Activated CD8-positive, alpha-beta memory T cell treated with anti-CD3 and anti-CD28 coated beads for 36 hours (primary cell): ENCODE data around the gene SRSF5. TPM values are rescaled to one million over a fixed set of nuclear protein-coding genes. Genes with fewer than 3 reads are reported as not detected.
"Not testable (repeated sequence)": the region's sequence is repeated elsewhere in the genome, so short reads cannot be mapped to it uniquely, and the experiment has no call there.

Experiments used
- CTCF ChIA-PET: fragments of 350-600 bp; sonication (Branson Sonifier 250); formaldehyde crosslinking; loops from one replicate; lab custom pipeline; 2021; ENCODE audit warnings: antibody characterized with exemption; lab: Charles Lee
- POLR2A ChIA-PET: fragments of 350-600 bp; sonication (Branson Sonifier 250); formaldehyde crosslinking; loops from one replicate; lab custom pipeline; 2021; ENCODE audit warnings: antibody characterized with exemption; lab: Charles Lee
- total RNA-seq, 2 experiments: library from RNA; stranded (reverse); gene quantifications; one replicate each; pipeline ENCODE4 v1.2.3, GENCODE V29; 2021

The SRSF5 gene
- total RNA-seq, 2 experiments from 2014 or later = 255 to 262 TPM

DNA sequence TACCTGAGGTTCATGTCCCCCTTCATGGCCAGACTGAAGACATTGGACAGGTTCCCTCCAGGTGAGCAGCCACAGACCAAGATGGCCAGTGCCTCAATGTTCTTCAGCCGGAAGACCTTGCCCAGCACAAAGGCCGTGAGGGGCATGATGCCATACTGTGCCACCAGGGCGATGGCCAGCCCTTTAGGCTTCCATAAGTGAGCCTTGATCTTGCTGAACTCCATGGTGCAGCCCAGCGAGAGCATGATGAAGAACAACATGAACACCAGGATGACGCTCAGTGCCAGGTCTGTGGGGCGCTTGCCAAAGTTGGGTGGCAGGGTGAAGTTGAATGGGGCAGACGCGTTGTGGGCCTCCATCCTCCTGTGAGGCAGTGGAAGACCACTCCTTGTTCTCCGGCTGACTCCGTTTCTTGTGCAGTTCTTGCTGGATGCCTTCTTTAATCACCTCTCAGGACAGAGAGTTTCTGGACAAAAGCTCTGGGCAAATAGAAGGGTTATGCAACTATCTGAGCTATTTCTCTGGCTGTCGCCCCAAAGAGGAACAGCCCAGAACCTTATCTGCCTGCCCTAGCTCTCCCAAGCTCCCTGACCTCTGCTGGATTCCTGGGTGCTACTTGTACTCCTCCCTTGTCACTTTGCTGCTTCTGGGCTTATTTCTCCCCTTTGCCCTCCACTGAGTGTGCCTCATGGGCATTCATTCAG, 30.0 kb downstream of the SRSF5 start, which contains the start of gene SLC10A1:
SLC10A1 (minus strand) TSS at position 445 of the 704 bp plus-strand sequence; CDS start at position 359, 86 bp downstream.
- ChIA-PET POLR2A (no interaction called here), CTCF (no interaction called here)

DNA sequence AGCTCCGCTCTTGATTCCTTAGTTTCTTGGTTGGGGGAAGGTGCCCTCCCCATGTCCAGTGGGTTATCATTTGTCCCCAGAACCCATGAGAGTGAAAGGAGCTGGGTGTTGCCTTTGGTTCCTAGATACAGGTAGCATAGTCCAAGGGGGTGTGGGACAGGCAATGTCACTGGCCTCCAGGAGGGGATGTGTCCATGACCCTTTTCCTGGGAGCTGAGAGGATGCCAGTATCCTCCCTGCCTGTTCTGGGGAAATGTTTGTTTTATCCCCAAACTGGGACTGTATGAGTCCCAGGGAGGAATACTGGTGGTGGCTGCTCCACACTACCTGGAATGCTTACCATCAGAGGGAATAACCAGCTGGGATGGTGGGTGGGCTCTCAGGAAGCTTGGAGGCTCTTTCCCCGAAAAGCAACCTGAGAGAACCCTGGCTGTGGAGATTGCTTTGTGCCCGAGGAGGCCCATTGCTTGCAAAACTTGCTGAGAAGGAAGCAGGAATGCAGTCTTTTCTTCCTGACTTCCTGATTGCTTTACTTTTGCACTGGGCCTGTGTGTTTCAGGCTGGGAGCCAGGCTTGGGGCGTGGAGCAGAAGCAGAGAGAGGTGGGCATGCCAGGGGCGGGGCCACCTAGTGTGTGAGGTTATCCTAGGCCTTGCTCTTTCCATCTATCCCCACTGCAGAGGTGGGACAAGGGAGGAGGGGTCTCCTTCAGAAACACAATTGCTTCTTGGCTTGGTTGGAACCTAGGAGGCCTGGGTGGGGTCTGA, 30.8 kb downstream of the SRSF5 start:
- ChIA-PET POLR2A (no interaction called here), CTCF (no interaction called here)

DNA sequence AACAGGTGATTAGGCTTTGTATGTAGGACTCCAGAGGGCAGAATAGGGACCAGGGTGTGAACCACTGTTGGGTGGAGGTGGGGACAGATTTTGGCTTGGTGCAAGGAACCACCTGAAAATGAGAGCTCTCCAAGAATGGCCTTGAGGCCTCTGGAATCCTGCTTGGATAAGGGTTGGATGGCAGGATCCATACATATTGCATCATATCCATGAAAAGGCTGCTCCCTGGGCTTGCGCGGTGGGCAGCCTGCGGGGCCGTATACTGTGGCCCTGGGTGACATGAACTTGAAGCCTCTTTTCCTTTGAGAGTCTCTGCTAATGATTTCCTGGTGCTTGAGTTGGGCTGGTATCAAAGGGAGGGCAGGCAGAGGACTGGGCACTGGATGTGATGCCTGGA, 31.4 kb downstream of the SRSF5 start:
- POLR2A ChIA-PET = no interaction called here
- CTCF ChIA-PET = no interaction called here

DNA sequence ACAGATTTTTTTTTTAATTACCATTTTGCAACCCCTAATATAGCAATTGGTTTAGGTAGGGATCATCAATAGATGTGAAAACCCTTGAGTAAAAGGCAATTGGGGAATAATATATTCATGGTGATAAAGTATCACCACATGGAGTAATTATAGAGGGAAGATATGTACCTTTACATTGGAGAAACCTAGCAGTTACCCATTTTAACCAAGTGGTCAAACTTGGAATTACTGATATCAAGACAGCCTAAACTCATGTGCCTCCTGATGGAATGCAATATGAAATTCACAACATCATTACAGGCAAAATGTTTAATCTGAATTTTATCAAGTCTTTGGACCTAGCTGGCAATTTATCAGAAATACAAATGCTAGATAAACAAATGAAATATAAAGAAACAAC, 36.8 kb downstream of the SRSF5 start:
- ChIA-PET CTCF (no interaction called here), POLR2A (interaction anchor here (0.7 kb wide), 1 partner anchor 37 kb away, joined by 3 read pairs; no protein-coding TSS in a partner anchor)

DNA sequence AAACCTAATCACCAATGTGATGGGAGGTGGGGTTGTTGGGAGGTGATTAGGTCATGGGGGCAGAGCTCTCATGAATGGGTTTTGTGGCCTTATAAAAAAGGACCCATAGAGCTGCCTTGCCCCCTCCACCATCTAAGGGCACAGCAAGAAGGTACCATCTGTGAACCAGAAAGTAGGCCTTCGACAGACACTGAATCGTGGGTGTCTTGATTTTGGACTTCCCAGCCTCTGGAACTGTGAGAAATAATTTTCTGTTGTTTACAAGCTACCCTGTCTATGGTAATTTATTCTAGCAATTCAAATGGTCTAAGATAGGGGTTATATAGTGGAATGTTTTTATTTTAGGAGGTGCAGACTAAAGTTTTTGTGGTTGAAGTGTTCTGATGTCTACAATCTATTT, 38.0 kb downstream of the SRSF5 start:
- ChIA-PET CTCF (no interaction called here), POLR2A (no interaction called here)

DNA sequence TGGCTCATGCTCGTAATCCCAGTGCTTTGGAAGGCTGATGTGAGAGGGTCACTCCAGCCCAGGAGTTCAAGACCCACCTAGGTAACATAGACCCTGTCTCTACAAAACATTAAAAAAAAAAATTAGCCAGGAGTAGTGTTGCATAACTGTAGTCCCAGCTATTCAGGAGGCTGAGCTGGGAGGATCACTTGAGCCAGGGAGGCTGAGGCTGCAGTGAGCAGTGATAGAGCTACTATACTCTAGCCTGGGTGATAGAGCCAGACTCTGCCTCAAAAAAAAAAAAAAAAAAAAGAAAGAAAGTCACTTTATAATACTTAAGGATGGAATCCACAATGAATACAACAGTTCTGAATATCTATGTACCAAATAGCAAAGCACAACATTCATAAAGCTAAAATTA, 40.2 kb downstream of the SRSF5 start:
- ChIA-PET CTCF (interaction anchor here (0.6 kb wide), 1 partner anchor 12 kb away, joined by 6 read pairs; no protein-coding TSS in a partner anchor), POLR2A (no interaction called here)

DNA sequence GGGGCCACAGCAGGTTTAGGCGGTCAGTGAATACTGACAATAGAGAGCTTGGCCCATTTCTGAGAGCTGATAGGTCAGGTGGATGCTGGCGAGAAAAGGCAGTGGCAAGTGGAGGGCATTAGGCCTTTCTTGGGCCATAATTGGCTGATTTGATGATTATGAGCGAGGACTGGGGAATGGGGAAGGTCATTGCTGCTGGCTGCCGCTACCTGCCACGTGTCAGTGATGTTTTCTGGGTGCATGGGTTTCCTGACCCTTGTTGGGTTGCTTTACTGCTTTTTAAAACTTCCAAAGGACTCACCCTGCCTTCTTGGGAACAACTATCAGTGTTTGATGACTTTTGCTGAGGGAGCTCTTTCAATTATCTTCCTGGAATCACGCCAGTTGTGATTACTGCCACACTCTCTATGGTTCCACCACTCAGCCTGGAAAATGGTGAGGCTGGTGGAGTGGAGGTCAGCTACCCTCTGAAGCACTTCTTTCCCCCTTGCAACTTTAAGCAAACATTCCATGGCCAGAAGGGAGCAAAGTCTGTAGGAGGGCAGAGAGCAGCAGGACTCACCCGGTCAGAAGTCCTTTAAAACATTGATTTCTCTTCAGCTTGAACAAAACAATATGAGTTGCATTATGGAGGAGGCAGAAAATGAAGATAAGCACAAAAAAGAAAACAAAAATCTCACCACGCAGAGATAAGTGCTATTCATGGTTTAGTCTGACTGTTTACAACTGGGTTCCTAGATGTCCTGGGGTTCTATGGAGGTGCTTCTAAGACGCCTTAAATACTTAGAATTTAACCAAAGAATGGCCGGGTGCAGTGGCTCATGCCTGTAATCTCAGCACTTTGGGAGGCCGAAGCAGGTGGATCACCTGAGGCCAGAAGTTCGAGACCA, 42.2 kb downstream of the SRSF5 start:
- CTCF ChIA-PET = interaction anchor here (1.4 kb wide), 1 partner anchor 10 kb away, joined by 3 read pairs; no protein-coding TSS in a partner anchor
- POLR2A ChIA-PET = no interaction called here

DNA sequence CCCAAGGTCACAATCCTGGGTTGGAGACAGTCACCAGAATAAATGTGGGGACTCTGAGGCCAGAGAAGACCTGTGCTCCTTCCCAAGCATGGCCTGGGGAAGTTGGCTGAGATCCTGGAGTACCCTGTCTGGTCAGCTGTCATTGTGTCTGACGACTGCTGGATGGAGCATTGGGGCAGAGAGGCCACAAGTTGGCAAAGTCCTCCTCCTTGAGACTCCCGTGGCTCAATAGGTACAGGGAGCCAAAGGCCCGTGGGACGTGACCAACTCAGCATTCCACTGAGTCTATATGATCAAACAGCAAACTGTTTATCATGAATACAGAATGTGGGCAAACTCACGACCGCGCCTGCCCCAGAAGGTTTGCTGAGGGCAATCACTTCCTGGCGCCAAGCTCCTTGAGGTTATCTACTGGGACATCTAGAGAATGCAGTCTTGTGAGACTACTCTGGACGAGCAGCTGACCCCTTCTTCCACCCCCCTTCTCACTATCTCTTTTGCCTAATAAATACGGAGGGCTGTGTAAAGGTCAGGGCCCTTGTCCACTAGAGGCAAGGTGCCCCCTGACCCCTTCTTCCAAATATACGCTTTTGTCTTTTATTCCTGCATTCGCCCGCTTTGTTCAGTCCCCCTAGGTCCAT, 44.4 kb downstream of the SRSF5 start:
- ChIA-PET POLR2A (no interaction called here), CTCF (no interaction called here)

DNA sequence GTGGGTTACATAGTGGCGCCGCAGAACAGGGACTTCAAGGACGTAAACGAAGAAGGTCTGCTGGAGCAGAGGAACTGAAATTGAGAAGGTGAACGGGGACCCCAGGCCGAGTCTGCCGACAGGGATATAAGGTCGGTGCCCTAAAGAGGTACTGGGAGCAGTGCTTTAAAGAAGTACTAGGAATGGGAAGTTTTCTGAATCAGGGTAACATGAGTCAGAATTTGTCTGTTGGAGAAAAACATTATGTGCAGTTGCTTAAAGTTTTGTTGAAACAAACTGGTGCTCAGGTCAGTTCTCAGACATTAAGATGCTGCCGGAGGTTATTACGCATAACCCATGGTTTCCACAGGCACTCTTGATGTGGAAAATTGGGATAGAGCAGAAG, 44.9 kb downstream of the SRSF5 start:
- ChIA-PET POLR2A (no interaction called here), CTCF (no interaction called here)

DNA sequence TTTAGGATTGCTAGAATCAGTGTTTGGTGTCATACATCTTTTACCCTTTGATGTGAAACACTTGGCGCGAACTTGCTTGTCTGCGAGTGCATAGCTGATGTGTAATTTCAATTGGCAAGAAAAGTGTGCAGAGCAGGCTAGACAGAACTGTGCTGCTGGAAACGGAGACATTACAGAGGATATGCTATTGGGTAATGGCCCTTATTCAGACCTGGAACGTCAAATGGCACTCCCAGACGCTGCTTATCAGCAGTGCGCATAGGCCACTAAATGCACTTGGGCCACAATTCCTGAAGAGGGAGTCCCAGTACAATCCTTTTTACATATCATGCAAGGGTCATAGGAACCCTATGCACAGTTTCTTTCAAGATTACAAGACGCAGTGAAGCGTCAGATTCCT, 45.8 kb downstream of the SRSF5 start:
- ChIA-PET CTCF (no interaction called here), POLR2A (no interaction called here)

DNA sequence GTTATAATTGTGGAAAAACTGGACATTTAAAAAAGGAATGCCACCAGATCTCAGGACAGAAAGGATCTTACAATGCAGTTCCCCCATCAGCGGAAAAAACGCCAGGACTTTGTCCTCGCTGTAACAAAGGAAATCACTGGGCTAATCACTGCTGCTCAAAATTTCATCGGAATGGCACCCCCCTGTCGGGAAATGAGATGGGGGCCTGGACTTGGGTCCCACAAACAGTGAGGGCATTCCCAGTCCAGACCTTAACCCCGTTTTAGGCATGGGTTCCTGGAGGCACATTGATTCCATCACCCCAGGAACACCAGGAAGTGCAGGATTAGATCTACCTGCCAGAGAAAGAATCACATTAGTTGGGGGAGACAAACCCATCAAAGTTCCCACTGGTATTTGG, 46.4 kb downstream of the SRSF5 start:
- CTCF ChIA-PET, POLR2A ChIA-PET: not testable (repeated sequence)

DNA sequence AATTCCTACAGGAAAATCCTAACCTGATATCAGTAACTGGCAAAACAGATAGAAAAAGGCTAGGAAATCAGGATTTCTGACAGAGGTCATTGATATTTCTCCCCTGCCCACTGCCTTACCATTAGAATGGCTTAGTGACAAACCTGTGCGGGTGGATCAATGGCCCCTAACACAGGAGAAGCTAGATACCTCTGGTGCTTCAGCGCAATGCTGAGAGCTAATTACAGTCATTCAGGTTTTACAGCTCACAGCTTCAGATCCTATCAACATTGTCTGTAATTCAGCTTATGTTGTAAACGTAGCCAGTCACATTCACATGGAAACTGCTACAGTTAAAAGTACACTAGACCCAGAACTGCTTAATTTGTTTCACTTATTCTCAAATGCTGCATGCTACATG, 47.5 kb downstream of the SRSF5 start:
- ChIA-PET POLR2A (no interaction called here), CTCF (no interaction called here)

DNA sequence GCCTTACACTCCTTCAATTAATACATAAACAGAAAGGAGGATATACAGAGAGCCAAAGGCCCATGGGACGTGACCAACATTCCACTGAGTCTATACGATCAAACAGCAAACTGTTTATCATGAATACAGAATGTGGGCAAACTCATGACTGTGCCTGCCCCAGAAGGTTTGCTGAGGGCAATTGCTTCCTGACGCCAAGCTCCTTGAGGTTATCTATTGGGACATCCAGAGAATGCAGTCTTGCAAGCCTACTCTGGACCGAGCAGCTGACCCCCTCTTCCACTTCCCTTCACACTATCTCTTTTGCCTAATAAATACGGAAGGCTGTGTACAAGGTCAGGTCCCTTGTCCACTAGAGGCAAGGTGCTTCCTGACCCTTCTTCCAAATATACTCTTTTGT, 48.6 kb downstream of the SRSF5 start:
- ChIA-PET POLR2A (no interaction called here), CTCF (no interaction called here)

DNA sequence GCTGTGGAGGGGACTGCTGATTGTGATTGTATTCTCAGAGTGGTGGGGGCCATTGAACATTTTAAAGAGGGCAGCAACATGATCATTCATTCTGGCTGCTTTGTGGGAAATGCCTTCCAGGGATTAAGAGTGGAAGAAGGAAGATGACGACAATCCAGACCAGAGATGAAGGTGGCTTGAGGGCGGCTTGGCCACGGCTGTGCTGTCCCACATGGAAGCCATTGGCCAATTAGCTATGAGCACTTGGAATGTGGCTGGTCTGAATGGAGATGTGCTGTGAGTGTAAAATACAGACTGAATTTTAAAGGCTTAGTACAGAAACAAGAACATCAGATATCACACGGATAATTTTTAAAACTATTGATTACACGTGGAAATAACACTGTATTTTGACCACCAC, 49.3 kb downstream of the SRSF5 start:
- CTCF ChIA-PET = no interaction called here
- POLR2A ChIA-PET = no interaction called here

DNA sequence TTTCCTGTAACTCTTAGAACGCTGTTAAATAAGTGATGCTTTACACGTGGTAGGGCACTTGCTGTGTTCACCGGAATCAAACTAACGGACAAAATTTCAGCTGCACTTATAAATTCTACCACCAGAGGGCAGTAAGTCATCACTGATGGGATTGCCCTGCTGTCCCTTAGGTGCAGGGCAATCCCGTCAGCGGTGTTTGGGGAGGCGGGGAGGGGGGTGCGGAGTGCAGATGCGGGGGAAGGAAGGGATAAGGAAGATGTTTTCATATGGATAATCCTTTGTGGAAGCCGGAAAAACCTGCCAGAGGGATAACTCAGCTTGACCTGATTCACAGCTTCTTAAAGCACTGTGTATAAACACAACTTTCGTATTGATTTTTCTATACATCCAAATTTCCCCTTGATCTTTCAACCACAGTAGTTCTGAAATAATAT, 51.8 kb downstream of the SRSF5 start:
- ChIA-PET POLR2A (interaction anchor here (1.0 kb wide), 1 partner anchor 257 kb away, joined by 3 read pairs; no protein-coding TSS in a partner anchor), CTCF (interaction anchor here (0.6 to 2.7 kb wide), 11 partner anchors 8 to 452 kb away, joined by 3 to 21 read pairs (median 4); no protein-coding TSS in a partner anchor)

DNA sequence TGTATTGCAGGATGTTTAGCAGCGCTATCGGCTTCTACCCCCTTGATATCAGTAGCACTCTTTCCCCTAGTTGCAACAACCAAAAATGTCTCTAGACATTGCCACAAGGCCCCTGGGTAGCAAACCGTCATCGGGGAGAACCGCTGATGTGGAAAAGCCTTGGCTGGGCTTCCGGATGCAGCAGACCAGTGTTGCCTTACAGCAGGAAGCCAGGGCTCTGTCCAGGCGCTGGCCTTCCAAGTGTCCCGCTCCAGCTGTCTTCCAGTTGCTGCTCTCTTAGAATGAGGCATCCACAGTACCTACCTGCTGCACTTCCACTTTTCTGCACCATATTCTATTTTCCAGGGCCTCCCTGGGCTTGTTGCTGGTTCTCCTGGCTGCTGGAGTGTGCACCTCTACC, 52.7 kb downstream of the SRSF5 start:
- POLR2A ChIA-PET = no interaction called here
- CTCF ChIA-PET = interaction anchor here (2.7 kb wide), 1 partner anchor 209 kb away, joined by 21 read pairs; no protein-coding TSS in a partner anchor

DNA sequence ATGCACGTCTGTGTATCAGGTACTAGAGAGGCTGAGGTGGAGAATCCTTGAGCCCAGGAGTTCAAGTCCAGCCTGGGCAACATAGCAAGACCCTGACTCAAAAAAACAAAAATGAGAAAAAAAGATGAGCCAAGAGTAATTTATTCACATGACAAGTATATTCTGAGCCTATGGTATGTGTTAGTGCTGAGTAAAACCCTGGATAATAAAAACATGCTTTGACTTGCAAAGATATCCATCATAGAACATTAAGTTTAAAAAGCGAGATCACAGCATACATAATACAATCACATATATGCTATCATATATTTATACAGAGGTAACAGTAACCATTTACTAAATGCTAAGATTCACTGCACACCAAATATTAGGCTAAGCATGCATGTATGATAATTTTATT, 54.0 kb downstream of the SRSF5 start:
- CTCF ChIA-PET = no interaction called here
- POLR2A ChIA-PET = no interaction called here
